ENCODE measurements around the gene NR2F1-AS1.
A peak's percentile ranks its signal among the peaks of the same experiment; 100 is the strongest.

Gene NR2F1-AS1

DNA sequence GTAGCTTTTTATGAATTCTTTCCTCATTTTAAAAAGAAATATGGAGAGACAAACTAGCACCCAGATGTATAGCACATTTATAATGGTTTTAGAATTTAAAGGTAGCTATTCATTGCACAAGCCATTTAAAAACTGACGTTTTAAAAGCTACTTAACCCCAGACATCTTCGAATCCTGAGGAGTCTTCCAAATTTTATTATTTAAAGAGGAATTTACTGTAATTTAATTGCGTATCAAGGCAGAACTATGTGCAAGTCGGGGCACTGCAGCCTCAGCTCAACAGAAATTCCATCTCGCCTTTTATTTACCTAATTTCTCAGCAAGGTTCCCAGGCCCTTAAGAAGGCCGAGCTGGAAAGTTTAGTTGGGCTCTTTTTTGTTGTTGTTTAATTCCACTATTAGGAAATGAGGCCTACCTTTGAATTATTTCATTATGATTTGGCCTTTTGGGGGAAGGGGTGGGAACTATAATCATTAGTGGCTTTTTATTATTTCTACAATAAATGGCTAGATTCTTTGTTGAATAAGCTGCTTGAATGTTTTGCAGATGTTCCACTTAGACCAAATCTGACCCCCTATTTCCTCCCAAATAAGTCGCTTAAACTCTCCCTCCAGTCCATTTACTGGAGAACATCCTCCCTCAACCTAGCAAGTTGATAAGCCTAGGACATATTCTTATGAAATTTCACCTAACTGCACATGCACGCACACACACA is 22.2 kb upstream of the NR2F1-AS1 start:
- no peak for DNase-seq

DNA sequence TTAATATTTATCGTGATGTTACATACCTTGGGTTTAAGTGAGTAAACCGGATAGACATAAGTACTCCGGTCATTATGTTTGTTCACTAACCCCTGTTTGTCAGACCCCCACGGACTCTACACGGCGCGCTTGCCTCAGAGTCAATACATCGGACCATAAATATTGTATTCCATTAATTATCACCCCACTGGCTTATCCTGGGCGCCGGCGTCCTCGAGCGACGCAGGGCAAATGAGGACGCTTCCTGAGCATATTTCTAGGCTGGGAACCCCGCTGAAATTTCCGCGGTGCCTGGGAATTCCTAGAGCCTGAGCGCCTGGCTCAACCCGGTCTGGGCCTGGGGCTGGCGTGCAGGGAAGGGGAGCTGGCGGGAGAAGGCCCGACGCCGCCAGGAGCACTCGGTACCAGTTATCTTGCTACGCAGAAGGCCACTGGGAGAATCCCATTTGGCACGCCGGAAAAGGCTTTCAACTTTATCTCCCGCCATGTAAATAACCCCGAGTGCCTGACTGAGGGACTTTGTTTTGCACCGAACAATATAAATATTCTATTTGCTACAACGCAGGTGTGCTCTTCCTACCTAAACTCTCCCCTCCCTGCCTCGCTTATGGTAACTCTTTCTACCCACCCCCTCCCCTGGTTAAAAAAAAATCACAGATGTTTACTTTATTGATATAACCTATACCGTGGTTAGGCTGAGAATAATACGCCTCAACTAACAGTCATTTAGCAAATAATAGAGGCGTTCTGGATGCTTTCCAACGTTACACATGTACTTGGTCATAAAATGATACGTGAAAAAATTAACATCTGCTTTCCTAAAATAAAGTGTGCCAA is 21.4 kb upstream of the NR2F1-AS1 start:
- peak in 1 of 2 experiments; percentile 43 for DNase-seq

DNA sequence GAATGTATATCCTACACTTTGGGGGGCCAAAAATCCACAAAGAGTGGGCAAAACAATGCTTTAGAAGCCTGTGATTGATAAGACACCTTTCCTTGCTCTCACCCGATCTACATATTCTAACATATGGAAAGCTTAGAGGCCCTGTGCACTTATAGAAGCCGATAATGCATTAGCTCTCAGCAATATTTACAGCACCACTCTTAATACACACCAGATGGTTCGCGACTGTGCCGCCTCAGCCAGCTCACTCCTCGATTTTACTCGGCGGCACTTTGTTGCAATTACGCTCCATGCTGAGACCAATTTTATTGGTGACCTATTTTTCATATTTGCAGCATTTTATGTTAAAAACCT is 20.8 kb upstream of the NR2F1-AS1 start:
- DNase-seq, result peak; percentile 70 to 83

DNA sequence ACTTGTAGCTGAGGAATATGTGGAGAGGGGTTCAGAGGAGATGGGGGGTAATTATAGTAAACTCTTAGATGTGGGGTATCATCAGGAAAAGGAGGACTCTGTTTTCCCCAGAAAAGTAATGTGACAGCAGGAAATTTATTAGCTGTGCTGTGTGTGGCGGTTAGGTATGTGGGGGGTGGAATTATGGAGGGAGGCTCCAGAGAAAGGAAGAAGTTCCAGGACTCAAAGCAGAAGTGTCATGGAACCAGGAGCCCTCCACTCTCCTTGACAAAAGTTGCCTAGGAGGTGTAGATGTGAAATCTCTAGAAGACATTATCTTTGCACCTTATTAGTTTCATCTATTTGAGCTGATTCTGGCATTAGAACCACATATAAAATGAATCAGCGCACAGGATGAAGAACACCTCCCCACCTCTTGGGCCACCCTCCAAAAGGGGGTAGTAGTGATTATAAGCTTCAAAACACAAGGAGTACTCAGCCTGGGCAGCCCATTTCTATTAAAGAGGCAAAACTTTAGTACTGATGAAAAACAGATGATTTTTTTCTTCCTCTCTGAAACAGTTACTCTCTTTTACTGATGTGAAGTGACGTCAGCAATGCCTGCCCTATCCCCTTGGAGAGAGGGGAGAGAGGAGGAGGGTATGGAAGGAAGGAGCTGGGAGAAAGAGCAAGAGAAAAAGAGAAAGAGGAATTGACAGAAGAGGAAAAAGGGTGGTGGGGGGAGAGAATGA is 20.2 kb upstream of the NR2F1-AS1 start:
- peak in 1 of 2 experiments; percentile 34 for DNase-seq

DNA sequence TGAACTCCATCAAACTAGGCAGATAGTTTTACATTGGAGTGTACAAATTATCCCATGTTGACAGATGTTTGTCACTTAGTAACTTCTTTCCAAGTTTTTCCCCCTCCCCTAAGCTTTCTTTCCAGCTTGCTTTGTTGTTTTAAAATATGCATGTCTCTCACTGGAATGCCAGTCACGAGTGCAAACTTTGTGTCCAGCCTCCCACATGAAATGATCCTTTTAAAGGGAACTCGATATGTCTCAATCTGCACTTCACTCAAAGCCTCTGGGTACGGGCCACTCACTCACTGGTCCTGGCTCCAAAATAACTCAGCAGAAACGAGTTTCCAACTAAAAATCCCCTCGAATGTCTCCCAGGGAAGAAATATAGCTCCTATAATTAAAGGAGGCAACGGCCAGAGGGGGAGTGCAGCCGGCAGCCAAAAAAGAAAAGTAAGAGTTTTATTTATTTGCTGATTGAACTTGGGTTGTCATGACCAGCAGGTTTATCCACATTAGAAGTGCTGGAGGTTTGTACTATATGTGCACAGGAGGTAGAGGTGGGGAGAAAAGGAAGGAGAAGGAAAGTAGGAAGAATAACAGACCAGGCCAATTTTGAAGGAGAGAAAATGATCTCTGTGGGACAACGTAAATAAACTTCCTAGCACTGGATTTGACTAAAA is 19.5 kb upstream of the NR2F1-AS1 start:
- DNase-seq, result peak in 1 of 2 experiments; percentile 13

DNA sequence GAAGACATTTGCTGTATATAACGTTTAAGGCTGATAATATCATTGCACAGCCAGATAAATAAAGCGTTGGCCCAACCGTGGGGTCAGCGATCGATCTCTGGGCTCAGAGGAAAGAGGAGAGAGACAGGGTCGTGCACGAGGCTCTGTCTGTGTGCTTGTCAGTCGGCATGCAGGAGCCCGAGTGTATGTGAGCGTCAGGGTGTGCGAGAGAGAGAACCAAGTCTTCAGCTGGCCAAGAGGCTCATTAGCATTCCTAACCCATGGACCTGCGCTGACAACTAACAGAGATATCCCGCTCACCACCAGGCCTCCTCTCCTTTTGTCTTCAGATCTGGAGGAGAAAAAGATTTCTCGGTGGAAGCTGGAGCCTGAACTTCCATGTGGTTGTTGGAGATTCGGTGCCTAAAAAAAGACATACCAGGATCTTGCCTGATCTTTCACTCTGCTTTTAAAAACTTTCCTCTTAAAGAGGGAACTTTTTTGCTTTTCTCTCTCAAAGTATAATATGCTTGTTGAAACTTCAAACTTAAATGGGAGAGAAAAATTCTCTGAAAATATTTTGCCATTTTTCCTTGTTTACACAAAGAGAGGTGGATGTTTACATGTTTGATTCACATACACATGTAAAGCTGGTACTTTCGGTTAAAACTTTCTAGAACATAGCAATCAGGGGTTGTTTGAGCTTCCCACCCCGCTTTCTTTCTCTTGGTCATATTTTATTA is 18.5 kb upstream of the NR2F1-AS1 start:
- no peak for DNase-seq

DNA sequence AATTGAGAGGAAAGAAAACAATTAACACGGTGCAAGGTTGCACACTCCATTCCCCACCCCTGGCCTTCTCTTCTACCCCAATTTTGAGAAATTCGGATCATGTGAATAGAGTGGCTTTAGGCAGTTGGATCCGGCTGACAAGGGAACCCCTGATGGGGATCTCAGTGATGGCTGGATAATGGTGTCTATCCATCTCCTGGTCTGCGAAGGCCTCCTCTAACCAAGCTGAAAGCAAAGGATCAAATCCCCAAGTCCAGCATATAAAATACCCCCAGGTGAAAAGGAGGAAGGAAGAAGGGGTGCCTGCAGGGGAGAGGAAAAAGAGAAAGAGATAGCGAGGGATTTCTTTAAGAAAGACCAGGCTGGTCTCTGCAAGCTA is 18.0 kb upstream of the NR2F1-AS1 start:
- no peak for DNase-seq

DNA sequence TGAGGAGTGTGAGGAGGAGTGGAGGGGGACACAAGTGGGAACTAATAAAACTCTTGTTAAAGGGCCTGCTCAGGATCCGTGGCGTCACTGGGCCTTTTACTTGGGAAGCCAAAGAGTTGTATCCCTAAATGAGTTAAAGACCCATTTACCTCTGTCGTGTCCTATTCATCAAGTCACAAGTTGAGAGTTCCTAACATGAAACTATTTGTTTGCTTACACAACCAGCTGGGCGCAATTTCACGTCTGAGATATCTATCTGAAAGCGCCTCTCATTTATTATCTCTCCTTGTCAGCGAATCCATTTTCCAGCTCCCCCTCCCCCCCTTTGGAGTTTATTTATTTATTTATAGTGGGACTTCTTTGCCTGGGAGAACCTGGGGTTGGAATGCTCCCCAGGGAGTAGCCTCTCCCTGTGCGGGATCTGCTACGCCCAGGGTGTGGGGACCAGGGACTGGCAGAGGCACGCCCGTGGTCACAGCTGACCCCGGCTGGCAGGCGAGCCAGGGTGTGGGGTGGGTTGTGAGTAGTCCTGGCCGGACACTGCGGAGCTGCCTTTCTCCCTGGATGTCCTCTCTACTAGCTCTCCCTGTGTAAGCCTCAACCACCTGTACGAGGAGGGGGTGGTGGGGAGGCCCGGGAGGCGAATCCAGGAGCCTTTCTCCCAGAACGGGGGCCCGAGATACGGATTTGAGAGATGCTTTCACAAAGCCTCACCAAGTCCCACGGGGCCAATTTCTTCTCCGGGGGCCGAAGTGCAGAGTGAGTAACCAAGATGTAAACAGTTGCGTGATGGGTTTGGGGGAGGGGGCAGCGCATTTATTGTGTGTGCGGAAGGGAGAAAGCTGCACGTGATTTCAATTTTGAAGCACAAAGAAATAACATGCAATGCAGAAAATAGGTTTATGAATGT is 17.3 kb upstream of the NR2F1-AS1 start:
- no peak for DNase-seq

DNA sequence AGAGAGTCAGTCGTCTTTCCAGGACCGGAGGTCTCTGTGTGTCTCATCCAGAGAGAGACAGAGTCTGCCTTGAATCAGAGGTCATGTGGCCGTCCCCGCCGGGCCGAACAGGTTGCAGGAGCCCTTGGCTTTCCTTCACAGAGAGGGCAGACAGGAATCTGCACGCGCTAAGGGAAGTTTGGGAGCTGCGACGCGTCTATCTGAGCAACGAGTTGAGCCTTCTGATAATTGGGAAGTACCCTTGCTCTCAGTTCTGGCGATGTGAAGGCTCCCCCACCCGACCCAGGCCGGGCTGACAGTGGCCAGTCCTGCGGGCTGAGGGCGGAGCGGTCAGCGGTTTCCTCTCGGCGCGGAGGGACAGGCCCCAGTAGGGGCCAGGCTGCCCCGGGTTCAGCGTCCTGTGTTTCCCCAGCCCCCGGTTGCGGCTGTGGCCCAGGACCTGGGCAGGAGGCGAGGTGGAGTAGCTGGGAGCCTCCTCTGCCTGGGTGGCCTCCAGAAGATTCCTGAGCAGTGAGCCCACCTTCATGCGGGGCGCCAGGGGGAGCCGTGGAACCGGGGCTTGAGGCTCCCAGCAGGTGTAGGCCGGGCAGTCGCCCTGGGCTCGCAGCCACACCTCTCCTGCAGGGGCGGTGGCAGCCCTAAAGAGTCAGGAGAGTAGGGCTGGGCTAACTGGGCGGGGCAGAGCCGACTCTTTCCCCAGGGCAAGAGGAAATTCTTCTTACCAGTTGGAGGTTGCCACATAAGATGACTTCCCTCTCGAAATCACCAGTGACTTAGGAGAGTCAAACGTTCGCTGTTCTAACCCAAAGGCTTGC is 15.9 kb upstream of the NR2F1-AS1 start:
- DNase-seq, result no peak

DNA sequence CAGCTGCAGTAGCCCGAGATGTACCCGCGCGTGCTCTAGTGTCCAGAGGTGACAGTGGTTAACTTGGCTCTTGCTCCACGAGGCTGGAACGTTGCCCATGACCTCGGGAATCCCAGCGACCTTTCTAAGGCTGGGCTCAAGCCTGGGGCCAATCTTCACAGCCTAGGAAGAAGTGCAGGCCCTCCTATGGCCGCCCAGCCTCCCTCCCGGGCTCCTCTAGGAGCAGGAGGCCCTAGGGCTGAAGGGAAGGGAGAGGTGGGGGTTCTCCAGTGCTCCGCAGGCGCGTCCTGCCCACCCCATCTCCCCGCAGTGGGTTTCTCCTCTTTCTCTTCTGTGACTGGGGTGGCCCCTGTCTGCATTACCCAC is 15.3 kb upstream of the NR2F1-AS1 start:
- DNase-seq, result no peak

DNA sequence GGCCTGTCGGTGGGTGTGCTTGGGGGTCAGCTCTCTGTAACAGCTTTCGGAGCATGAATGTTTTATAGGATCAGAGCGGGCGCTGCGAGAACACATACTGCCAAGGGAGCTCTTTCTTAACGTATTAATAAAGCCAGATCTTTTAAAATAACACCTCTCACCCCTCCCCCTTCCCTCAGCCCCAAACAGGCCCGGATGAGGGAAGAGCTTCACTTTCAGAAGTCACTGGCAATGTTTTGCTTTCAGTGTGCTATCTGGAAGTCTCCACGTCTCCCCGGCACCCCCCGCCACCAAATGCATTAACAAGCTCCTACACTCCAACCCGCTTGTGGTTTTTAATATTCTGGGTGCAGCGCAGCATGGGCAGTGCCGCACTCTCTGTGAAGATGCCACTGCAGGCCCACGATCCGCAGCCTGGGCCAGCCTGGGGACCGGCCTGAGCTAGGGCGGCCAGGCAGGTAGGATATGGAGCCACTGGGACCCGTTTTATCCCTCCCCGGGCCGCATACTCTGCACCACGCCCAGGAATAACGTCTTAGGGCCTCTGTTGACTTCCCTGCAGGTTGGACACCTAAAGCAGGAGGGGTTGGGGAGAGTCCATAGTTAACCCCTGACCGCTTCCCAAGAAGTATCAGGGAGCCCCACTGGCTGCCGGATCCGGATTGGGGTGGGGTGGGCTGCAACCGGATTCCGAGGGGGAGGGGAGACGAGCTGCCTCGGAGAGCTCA is 14.6 kb upstream of the NR2F1-AS1 start:
- DNase-seq, result no peak

DNA sequence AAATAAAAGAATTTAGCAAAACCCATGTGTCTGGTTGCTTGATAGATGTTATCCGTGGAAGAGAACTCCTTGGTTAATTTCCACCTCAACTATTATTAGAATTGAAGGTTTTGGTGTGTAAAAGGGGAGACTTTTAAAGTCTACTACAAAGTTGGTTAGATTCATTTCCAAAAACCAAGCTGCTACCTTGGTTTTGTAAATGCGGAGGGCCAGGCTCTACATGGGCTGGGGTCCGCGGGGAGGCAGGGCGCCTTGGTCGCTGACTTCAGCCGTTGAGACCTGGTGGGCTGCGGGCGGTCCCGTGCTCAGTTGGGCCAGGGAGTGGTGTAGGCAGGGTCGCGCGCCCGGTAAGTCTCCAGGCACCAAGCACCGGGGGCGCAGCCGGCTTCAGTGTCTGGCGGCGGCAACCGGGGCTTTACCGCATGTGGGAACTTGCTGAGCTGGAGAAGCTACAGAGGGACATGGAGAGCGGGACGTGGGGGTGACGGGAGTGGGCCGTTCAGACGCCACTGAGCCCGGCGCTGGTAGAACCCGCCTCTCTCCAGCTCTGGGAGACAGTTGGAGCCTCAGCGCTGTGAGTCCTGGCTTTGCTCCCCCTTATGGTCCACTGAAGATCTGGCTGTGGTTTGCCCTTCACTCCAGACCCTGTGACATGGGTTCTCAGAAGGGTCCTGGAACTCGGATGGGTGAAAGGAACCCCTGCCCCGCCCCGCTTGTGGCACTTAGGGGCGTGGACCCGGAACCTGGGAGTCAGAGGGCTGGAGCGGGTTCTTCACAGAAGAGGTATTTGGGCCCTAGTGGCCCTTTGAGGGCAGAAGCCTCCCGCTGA is 13.8 kb upstream of the NR2F1-AS1 start:
- no peak for DNase-seq

DNA sequence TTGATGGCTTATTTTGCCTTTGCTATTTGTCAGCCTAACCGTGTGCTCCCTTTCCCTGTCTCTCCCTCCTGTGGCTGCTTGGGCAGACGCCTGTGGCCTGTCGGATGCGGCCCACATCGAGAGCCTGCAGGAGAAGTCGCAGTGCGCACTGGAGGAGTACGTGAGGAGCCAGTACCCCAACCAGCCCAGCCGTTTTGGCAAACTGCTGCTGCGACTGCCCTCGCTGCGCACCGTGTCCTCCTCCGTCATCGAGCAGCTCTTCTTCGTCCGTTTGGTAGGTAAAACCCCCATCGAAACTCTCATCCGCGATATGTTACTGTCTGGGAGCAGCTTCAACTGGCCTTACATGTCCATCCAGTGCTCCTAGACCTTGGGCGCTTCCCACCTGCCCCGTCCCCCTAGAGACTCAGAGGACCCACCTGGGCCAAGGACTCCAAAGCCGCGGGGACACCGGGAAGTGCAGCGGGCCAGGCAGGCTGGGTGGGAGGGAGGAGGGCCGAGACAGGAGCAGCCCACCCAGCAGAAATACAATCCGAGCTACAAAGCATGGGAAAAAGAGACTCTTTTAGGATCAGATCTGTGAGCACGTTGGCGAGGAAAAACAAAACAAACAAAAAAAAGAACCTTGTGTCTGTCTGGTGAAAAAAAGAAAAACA is 12.6 kb upstream of the NR2F1-AS1 start:
- no peak for DNase-seq

DNA sequence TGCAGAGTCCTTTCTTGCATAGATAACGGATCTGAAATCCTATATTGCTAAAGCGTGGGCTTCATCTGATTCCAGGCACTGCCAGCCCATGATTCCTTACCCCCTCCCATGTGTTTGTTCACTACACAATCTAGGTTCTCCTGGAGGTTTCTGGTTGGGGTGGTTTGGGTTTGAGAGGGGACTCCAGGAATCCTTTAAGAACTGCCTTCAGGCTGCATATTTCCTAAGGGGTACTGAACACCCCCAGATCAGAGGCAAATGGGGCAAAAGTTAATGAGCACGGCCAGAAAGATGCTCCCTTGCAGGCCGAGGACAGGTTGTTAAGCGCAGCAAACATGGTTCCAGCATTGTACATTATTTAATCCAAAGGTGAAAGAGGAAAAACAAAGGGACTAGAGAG is 11.9 kb upstream of the NR2F1-AS1 start:
- DNase-seq, result no peak

DNA sequence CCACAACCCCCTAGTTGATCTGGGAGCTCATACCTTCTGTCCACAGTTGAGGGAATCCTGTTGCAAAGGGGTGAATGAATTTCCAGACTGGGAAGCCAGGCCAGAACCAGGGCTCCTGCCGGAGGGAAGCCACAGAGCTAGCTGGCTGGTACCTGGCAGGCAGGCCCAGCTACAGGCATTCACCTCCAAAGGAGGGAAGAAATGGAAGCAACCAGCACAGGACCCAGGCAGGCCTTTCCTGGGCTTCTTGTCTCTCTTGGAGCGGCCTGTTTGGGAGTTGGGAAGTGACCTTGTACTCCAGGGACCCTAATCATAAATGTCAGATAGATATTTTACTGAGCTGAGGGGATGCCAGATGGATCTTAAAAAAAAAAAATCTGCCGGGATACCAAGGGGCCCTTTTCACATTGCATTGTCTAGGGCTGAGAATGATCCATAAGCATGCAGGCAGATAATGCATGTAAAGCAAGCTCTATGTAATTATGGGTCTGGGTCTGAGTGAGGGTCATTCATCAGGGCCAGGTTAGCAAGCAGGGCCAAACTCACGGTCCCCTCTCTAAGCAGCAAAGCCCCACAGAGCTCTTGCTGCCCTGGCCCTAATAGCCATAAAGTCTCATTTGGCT is 10.4 kb upstream of the NR2F1-AS1 start:
- DNase-seq, result no peak

DNA sequence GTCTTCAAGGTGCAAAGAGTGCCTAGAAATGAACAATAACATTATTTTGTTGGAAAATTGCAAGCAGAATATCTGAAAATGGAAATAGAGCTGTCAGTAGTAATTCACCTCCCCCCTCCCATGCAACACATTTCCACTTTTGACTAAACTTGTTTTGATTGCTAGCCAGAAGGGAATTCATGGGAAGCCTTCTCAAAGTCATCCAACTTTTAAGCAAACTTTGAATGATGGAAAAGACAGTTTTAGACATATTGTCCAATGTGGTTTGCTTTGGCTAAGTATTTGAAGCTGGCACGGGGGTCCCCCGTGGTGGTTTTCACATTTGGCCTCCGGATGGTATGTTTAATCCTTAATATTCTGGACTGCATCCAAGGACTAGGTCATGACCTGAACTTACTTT is 9.5 kb upstream of the NR2F1-AS1 start:
- no peak for DNase-seq

DNA sequence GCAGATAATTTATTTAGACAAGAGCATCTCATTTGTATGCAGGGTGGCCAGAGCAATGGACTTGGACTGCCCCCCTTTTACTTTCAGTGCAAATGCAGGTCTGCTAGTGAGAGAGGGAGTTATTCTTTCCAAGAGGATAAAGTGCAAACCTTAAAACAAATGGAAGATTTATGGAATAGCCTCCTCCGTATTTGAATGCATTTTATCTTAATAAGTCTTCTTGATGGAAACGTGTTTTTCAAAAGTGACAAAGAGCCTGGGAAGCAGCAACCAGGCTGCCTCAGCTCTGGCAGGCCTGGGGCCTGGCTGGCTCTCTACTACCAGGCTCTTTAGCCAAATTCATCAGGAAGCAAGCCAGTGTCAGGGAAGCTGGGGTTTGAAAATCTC is 8.8 kb upstream of the NR2F1-AS1 start:
- no peak for DNase-seq
